BE2C (cell line): ENCODE measurements around the gene TBC1D22A.

ENCODE experiments used
- DNase-seq: peaks from one replicate; pipeline ENCODE4 v3.0.0-alpha.2; 2020
- H3K27me3 ChIP-seq: fragments of 250-450 bp; sonication (Bioruptor Pico); 2 replicates; pipeline ENCODE4 v1.5.1; 2020; ENCODE audit warnings: mild to moderate bottlenecking
- H3K36me3 ChIP-seq: fragments of 250-450 bp; sonication (Bioruptor Pico); 2 replicates; pipeline ENCODE4 v1.5.1; 2020; ENCODE audit warnings: mild to moderate bottlenecking
- H3K4me1 ChIP-seq: fragments of 250-450 bp; sonication (Bioruptor Pico); 2 replicates; pipeline ENCODE4 v1.5.1; 2020
- H3K4me3 ChIP-seq: 2 replicates; pipeline ENCODE4 v1.5.1; 2011; ENCODE audit warnings: low read depth, low read length
- H3K9me3 ChIP-seq: fragments of 250-450 bp; sonication (Bioruptor Pico); 2 replicates; pipeline ENCODE4 v1.5.1; 2020
- CTCF ChIP-seq: IDR thresholded peaks from 2 replicates; pipeline ENCODE4 v1.5.1; 2012; ENCODE audit warnings: mild to moderate bottlenecking, low read depth, low read length

The TBC1D22A gene

GRCh38 chr22:46879083-46879482 lies 116.6 kb downstream of the TBC1D22A start:
- H3K4me3 ChIP-seq: no peak overlapping the region
- DNase-seq: no peak
- H3K9me3 ChIP-seq: no peaks in the 10 kb centered on the region
- no peak for TF ChIP-seq CTCF
- H3K4me1 ChIP-seq: no peaks in the 10 kb centered on the region; the same call in 1 of the 2 replicates
- no peaks in the 10 kb centered on the region for H3K27me3 ChIP-seq
- H3K36me3 ChIP-seq: no peaks in the 10 kb centered on the region; the same call in 1 of the 2 replicates

- Histone ChIP-seq H3K4me3 (no peak overlapping the region), H3K36me3 (no peaks in the 10 kb centered on the region; the same call in 1 of the 2 replicates), H3K4me1 (no peaks in the 10 kb centered on the region; the same call in 1 of the 2 replicates), H3K27me3 (no peaks in the 10 kb centered on the region), H3K9me3 (no peaks in the 10 kb centered on the region)
- TF ChIP-seq CTCF: no peak
- DNase-seq: no peak
Measured at GRCh38 chr22:46881373-46882118, 119.1 kb downstream of the TBC1D22A start.

- no peaks in the 10 kb centered on the region for H3K9me3 ChIP-seq
- H3K27me3 ChIP-seq: no peaks in the 10 kb centered on the region
- no peaks in the 10 kb centered on the region; the same call in 1 of the 2 replicates for H3K36me3 ChIP-seq
- no peak for DNase-seq
- no peak overlapping the region for H3K4me3 ChIP-seq
- no peak for TF ChIP-seq CTCF
- no peaks in the 10 kb centered on the region; the same call in 1 of the 2 replicates for H3K4me1 ChIP-seq
Measured at GRCh38 chr22:46883092-46883910, 120.9 kb downstream of the TBC1D22A start.

GRCh38 chr22:46884365-46884764 lies 121.9 kb downstream of the TBC1D22A start:
- H3K4me1 ChIP-seq: no peaks in the 10 kb centered on the region; the same call in 1 of the 2 replicates
- no peaks in the 10 kb centered on the region for H3K9me3 ChIP-seq
- DNase-seq: no peak
- no peak overlapping the region for H3K4me3 ChIP-seq
- no peak for TF ChIP-seq CTCF
- no peaks in the 10 kb centered on the region for H3K27me3 ChIP-seq
- no peaks in the 10 kb centered on the region; the same call in 1 of the 2 replicates for H3K36me3 ChIP-seq

GRCh38 chr22:46887978-46888377 lies 125.5 kb downstream of the TBC1D22A start:
- Histone ChIP-seq H3K27me3 (no peaks in the 10 kb centered on the region), H3K9me3 (no peaks in the 10 kb centered on the region), H3K4me1 (no peaks in the 10 kb centered on the region), H3K36me3 (no peaks in the 10 kb centered on the region; the same call in 1 of the 2 replicates), H3K4me3 (no peak overlapping the region)
- TF ChIP-seq CTCF: no peak
- no peak for DNase-seq
